Osteocyte (in vitro differentiated cells): Measurements from ENCODE around the gene PCDHA1. TPM values are rescaled to one million over a fixed set of nuclear protein-coding genes. Genes with fewer than 3 reads are reported as not detected.
"Not testable (repeated sequence)": the region's sequence is repeated elsewhere in the genome, so short reads cannot be mapped to it uniquely, and the experiment has no call there.

ENCODE experiments used
- DNase-seq: peaks from one replicate; pipeline ENCODE4 v3.0.0; 2021; ENCODE audit warnings: mixed read lengths; ENCODE audit not compliant: unreplicated experiment; ENCODE audit errors: extremely low spot score
- H3K27ac Mint-ChIP-seq: one replicate; pipeline ENCODE4 v1.8.0; 2021; ENCODE audit warnings: mild to moderate bottlenecking, mixed read lengths; ENCODE audit not compliant: unreplicated experiment
- H3K27me3 Mint-ChIP-seq: one replicate; pipeline ENCODE4 v1.8.0; 2021; ENCODE audit warnings: mixed read lengths; ENCODE audit not compliant: unreplicated experiment
- H3K36me3 Mint-ChIP-seq: one replicate; pipeline ENCODE4 v1.8.0; 2021; ENCODE audit warnings: mixed read lengths; ENCODE audit not compliant: unreplicated experiment
- H3K4me1 Mint-ChIP-seq: one replicate; pipeline ENCODE4 v1.8.0; 2021; ENCODE audit warnings: mixed read lengths; ENCODE audit not compliant: unreplicated experiment
- H3K4me3 Mint-ChIP-seq: one replicate; pipeline ENCODE4 v1.8.0; 2021; ENCODE audit warnings: mild to moderate bottlenecking, moderate library complexity, mixed read lengths; ENCODE audit not compliant: unreplicated experiment
- H3K9me3 Mint-ChIP-seq: one replicate; pipeline ENCODE4 v1.8.0; 2021; ENCODE audit warnings: mixed read lengths; ENCODE audit not compliant: unreplicated experiment
- total RNA-seq: library from RNA; stranded (reverse); gene quantifications from 2 replicates; pipeline ENCODE4 v1.2.1, GENCODE V29; 2021
- TF ChIP-seq, protein P1 (sequence below): fragments of 200-600 bp; sonication (generic); IDR thresholded peaks from 2 replicates; pipeline ENCODE4 v1.5.0; 2021; ENCODE audit warnings: antibody characterized with exemption, mild to moderate bottlenecking, moderate library complexity

Gene PCDHA1
- total RNA-seq, 1 donor from 2014 or later, result not detected

DNA sequence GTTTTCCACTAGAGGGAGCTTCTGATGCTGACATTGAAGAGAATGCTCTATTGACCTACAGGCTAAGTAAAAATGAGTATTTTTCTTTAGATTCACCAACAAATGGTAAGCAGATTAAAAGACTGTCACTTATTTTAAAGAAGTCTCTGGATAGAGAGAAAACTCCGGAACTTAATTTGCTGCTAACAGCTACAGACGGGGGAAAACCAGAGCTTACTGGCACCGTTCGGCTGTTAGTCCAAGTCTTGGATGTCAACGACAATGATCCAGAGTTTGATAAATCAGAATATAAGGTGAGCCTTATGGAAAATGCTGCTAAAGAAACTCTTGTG is 83.6 kb downstream of the PCDHA1 start:
- H3K4me1 Mint-ChIP-seq, result peaks cover 6% of the 10 kb centered on the region
- peaks cover 4% of the 10 kb centered on the region for H3K9me3 Mint-ChIP-seq
- DNase-seq, result no peak
- no peaks in the 10 kb centered on the region for H3K27me3 Mint-ChIP-seq
- peaks cover 6% of the 10 kb centered on the region for H3K36me3 Mint-ChIP-seq
- no peak overlapping the region for H3K27ac Mint-ChIP-seq
- TF ChIP-seq, protein P1, sequence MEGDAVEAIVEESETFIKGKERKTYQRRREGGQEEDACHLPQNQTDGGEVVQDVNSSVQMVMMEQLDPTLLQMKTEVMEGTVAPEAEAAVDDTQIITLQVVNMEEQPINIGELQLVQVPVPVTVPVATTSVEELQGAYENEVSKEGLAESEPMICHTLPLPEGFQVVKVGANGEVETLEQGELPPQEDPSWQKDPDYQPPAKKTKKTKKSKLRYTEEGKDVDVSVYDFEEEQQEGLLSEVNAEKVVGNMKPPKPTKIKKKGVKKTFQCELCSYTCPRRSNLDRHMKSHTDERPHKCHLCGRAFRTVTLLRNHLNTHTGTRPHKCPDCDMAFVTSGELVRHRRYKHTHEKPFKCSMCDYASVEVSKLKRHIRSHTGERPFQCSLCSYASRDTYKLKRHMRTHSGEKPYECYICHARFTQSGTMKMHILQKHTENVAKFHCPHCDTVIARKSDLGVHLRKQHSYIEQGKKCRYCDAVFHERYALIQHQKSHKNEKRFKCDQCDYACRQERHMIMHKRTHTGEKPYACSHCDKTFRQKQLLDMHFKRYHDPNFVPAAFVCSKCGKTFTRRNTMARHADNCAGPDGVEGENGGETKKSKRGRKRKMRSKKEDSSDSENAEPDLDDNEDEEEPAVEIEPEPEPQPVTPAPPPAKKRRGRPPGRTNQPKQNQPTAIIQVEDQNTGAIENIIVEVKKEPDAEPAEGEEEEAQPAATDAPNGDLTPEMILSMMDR, result peak; percentile 64
- H3K4me3 Mint-ChIP-seq, result peak overlapping the region; percentile 80

DNA sequence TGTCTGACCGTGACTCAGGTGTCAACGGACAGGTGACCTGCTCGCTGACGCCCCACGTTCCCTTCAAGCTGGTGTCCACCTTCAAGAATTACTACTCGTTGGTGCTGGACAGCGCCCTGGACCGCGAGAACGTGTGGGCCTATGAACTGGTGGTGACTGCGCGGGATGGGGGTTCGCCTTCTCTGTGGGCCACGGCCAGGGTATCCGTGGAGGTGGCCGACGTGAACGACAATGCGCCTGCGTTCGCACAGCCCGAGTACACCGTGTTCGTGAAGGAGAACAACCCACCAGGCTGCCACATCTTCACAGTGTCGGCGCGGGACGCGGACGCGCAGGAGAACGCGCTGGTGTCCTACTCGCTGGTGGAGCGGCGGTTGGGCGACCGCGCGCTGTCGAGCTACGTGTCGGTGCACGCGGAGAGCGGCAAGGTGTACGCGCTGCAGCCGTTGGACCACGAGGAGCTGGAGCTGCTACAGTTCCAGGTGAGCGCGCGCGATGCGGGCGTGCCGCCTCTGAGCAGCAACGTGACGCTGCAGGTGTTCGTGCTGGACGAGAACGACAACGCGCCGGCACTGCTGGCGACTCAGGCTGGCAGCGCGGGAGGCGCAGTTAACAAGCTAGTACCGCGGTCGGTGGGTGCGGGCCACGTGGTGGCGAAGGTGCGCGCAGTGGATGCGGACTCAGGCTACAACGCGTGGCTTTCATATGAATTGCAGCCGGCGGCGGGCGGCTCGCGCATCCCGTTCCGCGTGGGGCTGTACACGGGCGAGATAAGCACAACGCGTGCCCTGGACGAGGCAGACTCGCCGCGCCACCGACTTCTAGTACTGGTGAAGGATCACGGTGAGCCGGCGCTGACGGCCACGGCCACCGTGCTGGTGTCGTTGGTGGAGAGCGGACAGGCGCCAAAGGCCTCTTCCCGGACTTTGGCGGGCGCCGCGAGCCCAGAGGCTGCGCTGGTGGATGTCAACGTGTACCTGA is 84.6 kb downstream of the PCDHA1 start:
- TF ChIP-seq, protein P1, result no peak
- Mint-ChIP-seq H3K9me3 (peaks cover 4% of the 10 kb centered on the region), H3K4me3 (no peak overlapping the region), H3K27ac (no peak overlapping the region), H3K36me3 (peaks cover 7% of the 10 kb centered on the region), H3K27me3 (no peaks in the 10 kb centered on the region), H3K4me1 (peaks cover 10% of the 10 kb centered on the region)
- DNase-seq, result peak; percentile 84

DNA sequence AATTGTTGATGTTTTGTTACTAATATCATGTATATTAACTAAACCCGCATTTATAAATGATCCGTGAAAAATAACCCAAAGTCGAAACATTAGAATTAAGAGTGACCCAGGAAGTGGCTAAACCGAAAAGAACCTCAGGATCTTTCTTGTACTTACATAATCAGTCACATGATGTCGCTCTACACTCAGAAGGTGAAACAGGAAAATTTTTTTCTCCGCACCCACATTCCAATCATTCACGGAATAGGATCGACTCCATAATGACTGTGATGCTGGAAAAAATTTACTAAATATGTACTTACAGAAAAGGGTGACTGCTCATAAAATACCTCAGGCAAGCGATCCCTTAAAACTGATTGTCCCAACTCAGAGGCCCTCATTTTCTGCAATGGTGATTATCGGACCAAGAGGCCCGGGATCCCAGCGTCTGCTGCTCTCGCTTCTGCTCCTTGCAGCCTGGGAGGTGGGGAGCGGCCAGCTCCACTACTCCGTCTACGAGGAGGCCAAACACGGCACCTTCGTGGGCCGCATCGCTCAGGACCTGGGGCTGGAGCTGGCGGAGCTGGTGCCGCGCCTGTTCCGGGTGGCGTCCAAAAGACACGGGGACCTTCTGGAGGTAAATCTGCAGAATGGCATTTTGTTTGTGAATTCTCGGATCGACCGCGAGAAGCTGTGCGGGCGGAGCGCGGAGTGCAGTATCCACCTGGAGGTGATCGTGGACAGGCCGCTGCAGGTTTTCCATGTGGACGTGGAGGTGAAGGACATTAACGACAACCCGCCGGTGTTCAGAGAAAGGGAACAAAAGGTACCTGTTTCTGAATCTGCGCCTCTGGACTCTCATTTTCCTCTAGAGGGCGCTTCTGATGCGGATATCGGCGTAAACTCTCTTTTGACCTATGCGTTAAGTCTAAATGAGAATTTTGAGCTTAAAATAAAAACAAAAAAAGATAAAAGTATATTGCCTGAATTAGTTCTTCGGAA is 89.4 kb downstream of the PCDHA1 start, which contains the start of gene PCDHA12:
Gene PCDHA12, plus strand, starts transcription at position 224 of the 981 bp plus-strand sequence. Its CDS starts 165 bp downstream, at position 389.
- H3K36me3 Mint-ChIP-seq, result peaks cover 13% of the 10 kb centered on the region
- DNase-seq, result no peak
- TF ChIP-seq, protein P1, result peak; percentile 65
- peak within 1 kb of the TSS; percentile 86 for H3K4me3 Mint-ChIP-seq
- H3K9me3 Mint-ChIP-seq, result peaks cover 7% of the 10 kb centered on the region
- peaks cover 10% of the 10 kb centered on the region for H3K4me1 Mint-ChIP-seq
- H3K27me3 Mint-ChIP-seq, result no peaks in the 10 kb centered on the region
- H3K27ac Mint-ChIP-seq, result peak within 1 kb of the TSS; percentile 75

DNA sequence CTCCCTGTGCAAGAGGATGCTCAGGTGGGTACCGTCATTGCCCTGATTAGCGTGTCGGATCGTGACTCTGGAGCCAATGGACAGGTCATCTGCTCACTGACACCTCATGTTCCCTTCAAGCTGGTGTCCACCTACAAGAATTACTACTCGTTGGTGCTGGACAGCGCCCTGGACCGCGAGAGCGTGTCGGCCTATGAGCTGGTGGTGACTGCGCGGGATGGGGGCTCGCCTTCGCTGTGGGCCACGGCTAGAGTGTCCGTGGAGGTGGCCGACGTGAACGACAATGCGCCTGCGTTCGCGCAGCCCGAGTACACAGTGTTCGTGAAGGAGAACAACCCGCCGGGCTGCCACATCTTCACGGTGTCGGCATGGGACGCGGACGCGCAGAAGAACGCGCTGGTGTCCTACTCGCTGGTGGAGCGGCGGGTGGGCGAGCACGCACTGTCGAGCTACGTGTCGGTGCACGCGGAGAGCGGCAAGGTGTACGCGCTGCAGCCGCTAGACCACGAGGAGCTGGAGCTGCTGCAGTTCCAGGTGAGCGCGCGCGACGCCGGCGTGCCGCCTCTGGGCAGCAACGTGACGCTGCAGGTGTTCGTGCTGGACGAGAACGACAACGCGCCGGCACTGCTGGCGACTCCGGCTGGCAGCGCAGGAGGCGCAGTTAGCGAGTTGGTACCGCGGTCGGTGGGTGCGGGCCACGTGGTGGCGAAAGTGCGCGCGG is 90.8 kb downstream of the PCDHA1 start:
- not testable (repeated sequence) for H3K4me3 Mint-ChIP-seq, H3K4me1 Mint-ChIP-seq, DNase-seq, H3K27me3 Mint-ChIP-seq, H3K27ac Mint-ChIP-seq
- Mint-ChIP-seq H3K9me3 (peaks cover 17% of the 10 kb centered on the region), H3K36me3 (peaks cover 22% of the 10 kb centered on the region)

- Mint-ChIP-seq H3K36me3 (peaks cover 28% of the 10 kb centered on the region), H3K27ac (no peak overlapping the region), H3K4me3 (no peak overlapping the region), H3K4me1 (peaks cover 10% of the 10 kb centered on the region), H3K27me3 (no peaks in the 10 kb centered on the region), H3K9me3 (peaks cover 19% of the 10 kb centered on the region)
- TF ChIP-seq, protein P1, result no peak
- DNase-seq, result no peak
Observed at GRCh38 chr5:140877262-140877581, 91.3 kb downstream of the PCDHA1 start.
